GM12873 (cell line): ENCODE results near the gene AKR1D1.

Source experiments
- CTCF ChIP-seq: IDR thresholded peaks from 2 replicates; pipeline ENCODE4 v1.5.1; 2012; ENCODE audit warnings: low read depth, mild to moderate bottlenecking, moderate library complexity, low read length, control low read depth; ENCODE audit not compliant: insufficient read depth; ENCODE audit errors: missing control alignments

AKR1D1 gene

GRCh38 chr7:138125598-138126111 is 49.4 kb downstream of the AKR1D1 start:
- TF ChIP-seq CTCF = no peak

GRCh38 chr7:138126928-138127327 is 50.7 kb downstream of the AKR1D1 start:
- no peak for TF ChIP-seq CTCF

- TF ChIP-seq CTCF = no peak
Observed at GRCh38 chr7:138127996-138128395, 51.7 kb downstream of the AKR1D1 start.

GRCh38 chr7:138129551-138130165 is 53.4 kb downstream of the AKR1D1 start:
- no peak for TF ChIP-seq CTCF

- TF ChIP-seq CTCF = no peak
Observed at GRCh38 chr7:138137423-138138171, 61.3 kb downstream of the AKR1D1 start.

GRCh38 chr7:138138244-138138643 is 62.0 kb downstream of the AKR1D1 start:
- TF ChIP-seq CTCF = no peak

GRCh38 chr7:138142583-138143201 is 66.4 kb downstream of the AKR1D1 start:
- TF ChIP-seq CTCF = no peak
